Measurements from ENCODE around the gene TBC1D22B. TPM values are rescaled to one million over a fixed set of nuclear protein-coding genes. Genes with fewer than 3 reads are reported as not detected.

Gene TBC1D22B
- total RNA-seq, 1 donor from 2014 or later, result 12.5 TPM

GRCh38 chr6:37259191-37259590 is 1.6 kb downstream of the TBC1D22B start:
- DNase-seq (ENCODE audit: extremely low spot score in 2 of 2), result no peak
- intact Hi-C loops (cut with DNase I), result no loop called here
- TF ChIP-seq CTCF (IDR thresholded peaks at IDR 0.05), result no peak
- TF ChIP-seq POLR2AphosphoS5 (IDR thresholded peaks at IDR 0.05; ENCODE audit: insufficient read depth in 1 of 2, low read depth in 1 of 2), result no peak
- no peak for TF ChIP-seq POLR2A (IDR thresholded peaks at IDR 0.05)
- Histone ChIP-seq H3K27ac (no peak overlapping the region), H3K36me3 (no peaks in the 10 kb centered on the region), H3K4me1 (peaks cover 55% of the 10 kb centered on the region), H3K4me3 (no peak overlapping the region), H3K9me3 (no peaks in the 10 kb centered on the region), H3K27me3 (no peaks in the 10 kb centered on the region)

GRCh38 chr6:37260040-37260439 is 2.5 kb downstream of the TBC1D22B start:
- H3K27ac ChIP-seq, result no peak overlapping the region
- H3K4me3 ChIP-seq, result no peak overlapping the region
- no peaks in the 10 kb centered on the region for H3K27me3 ChIP-seq
- no peak for DNase-seq (ENCODE audit: extremely low spot score in 2 of 2)
- H3K4me1 ChIP-seq, result peaks cover 55% of the 10 kb centered on the region
- no peaks in the 10 kb centered on the region for H3K9me3 ChIP-seq
- intact Hi-C loops (cut with DNase I), result no loop called here
- TF ChIP-seq POLR2AphosphoS5 (IDR thresholded peaks at IDR 0.05; ENCODE audit: insufficient read depth in 1 of 2, low read depth in 1 of 2) (no peak), POLR2A (IDR thresholded peaks at IDR 0.05) (no peak), CTCF (IDR thresholded peaks at IDR 0.05) (no peak)
- no peaks in the 10 kb centered on the region for H3K36me3 ChIP-seq

GRCh38 chr6:37260444-37260843 is 2.9 kb downstream of the TBC1D22B start:
- intact Hi-C loops (cut with DNase I), result no loop called here
- peaks cover 55% of the 10 kb centered on the region for H3K4me1 ChIP-seq
- no peak for TF ChIP-seq CTCF (IDR thresholded peaks at IDR 0.05)
- no peak for TF ChIP-seq POLR2A (IDR thresholded peaks at IDR 0.05)
- no peak for TF ChIP-seq POLR2AphosphoS5 (IDR thresholded peaks at IDR 0.05; ENCODE audit: insufficient read depth in 1 of 2, low read depth in 1 of 2)

GRCh38 chr6:37261198-37261597 is 3.6 kb downstream of the TBC1D22B start:
- Histone ChIP-seq H3K27ac (no peak overlapping the region), H3K9me3 (no peaks in the 10 kb centered on the region), H3K4me3 (no peak overlapping the region), H3K36me3 (no peaks in the 10 kb centered on the region), H3K27me3 (no peaks in the 10 kb centered on the region), H3K4me1 (peaks cover 55% of the 10 kb centered on the region)
- intact Hi-C loops (cut with DNase I), result no loop called here
- DNase-seq (ENCODE audit: extremely low spot score in 2 of 2), result no peak
- TF ChIP-seq POLR2A (IDR thresholded peaks at IDR 0.05) (no peak), CTCF (IDR thresholded peaks at IDR 0.05) (no peak), POLR2AphosphoS5 (IDR thresholded peaks at IDR 0.05; ENCODE audit: insufficient read depth in 1 of 2, low read depth in 1 of 2) (no peak)

More at GRCh38 chr6:37260444-37260843, 2.9 kb downstream of the TBC1D22B start:
- H3K36me3 ChIP-seq, result no peaks in the 10 kb centered on the region
- no peak overlapping the region for H3K4me3 ChIP-seq
- H3K27me3 ChIP-seq, result no peaks in the 10 kb centered on the region
- no peak overlapping the region for H3K27ac ChIP-seq
- H3K9me3 ChIP-seq, result no peaks in the 10 kb centered on the region
- no peak for DNase-seq (ENCODE audit: extremely low spot score in 2 of 2)

- Histone ChIP-seq H3K9me3 (no peaks in the 10 kb centered on the region), H3K27me3 (no peaks in the 10 kb centered on the region), H3K4me1 (peaks cover 55% of the 10 kb centered on the region), H3K36me3 (no peaks in the 10 kb centered on the region), H3K4me3 (no peak overlapping the region), H3K27ac (no peak overlapping the region)
- intact Hi-C loops (cut with DNase I), result no loop called here
- peak in 1 of 2 donors; percentile 55 for TF ChIP-seq POLR2AphosphoS5 (IDR thresholded peaks at IDR 0.05; ENCODE audit: insufficient read depth in 1 of 2, low read depth in 1 of 2)
- no peak for TF ChIP-seq CTCF (IDR thresholded peaks at IDR 0.05)
- no peak for TF ChIP-seq POLR2A (IDR thresholded peaks at IDR 0.05)
- DNase-seq (ENCODE audit: extremely low spot score in 2 of 2), result no peak
Measured at GRCh38 chr6:37262446-37263026, 5.0 kb downstream of the TBC1D22B start.
